Upper lobe of left lung (tissue), 4 donors: ENCODE measurements around the gene ARRDC3.

Experiments used
- CTCF ChIP-seq, 6 experiments: fragments of 450-650 bp in 4 of 6; fragments of 200-600 bp in 2 of 6; sonication (generic) in 2 of 6; IDR thresholded peaks; one replicate each; pipeline ENCODE4 v1.5.1; 2016 to 2019; ENCODE audit warnings: antibody characterized with exemption in 6 of 6
- EP300 ChIP-seq, 4 donors: sonication (generic); formaldehyde crosslinking; IDR thresholded peaks; one replicate each; pipeline ENCODE4 v1.5.1; 2017; ENCODE audit warnings: antibody characterized with exemption in 4 of 4, control low read depth in 2 of 4
- POLR2A ChIP-seq, 4 donors: fragments of 450-650 bp; IDR thresholded peaks; one replicate each; pipeline ENCODE4 v1.5.1; 2016 to 2017; ENCODE audit warnings: antibody characterized with exemption in 4 of 4, mild to moderate bottlenecking in 2 of 4
- POLR2AphosphoS5 ChIP-seq, 2 donors: sonication (generic); formaldehyde crosslinking; IDR thresholded peaks; one replicate each; pipeline ENCODE4 v1.5.1; 2017; ENCODE audit warnings: antibody characterized with exemption in 2 of 2

DNA sequence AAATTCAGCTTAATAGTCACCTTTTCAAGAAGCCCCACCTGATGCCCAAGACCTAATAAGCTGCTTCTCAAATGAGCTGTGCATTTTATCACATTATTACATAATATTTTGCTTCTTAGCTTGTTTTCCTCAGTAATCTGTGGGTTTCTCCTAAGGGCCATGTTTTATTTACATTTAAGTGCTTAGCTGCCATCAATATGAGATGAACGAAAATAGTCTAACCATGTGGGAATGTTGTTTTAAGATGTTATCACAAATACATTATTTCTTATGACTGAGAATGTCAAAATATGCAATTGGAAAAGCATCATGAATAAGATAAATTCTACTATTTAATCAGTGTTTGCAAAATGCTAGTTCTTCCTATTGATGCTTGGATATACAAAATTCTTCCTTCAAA is 10.1 kb downstream of the ARRDC3 start:
- TF ChIP-seq EP300 (IDR thresholded peaks at IDR 0.05) (no peak), CTCF (IDR thresholded peaks at IDR 0.05) (no peak), POLR2AphosphoS5 (IDR thresholded peaks at IDR 0.05) (no peak), POLR2A (IDR thresholded peaks at IDR 0.05) (no peak)
